Breast epithelium (tissue), 3 donors: Measurements from ENCODE around the gene ACOXL.

Source experiments
- POLR2A ChIP-seq: fragments of 450-650 bp; IDR thresholded peaks from one replicate; pipeline ENCODE4 v1.6.1; 2016; ENCODE audit warnings: antibody characterized with exemption, mild to moderate bottlenecking, moderate library complexity
- TF ChIP-seq, protein P1 (sequence below), 3 donors: fragments of 450-650 bp; IDR thresholded peaks; one replicate each; pipeline ENCODE4 v1.5.1; 2016 to 2017; ENCODE audit warnings: antibody characterized with exemption in 3 of 3, mild to moderate bottlenecking in 3 of 3, moderate library complexity in 3 of 3

DNA sequence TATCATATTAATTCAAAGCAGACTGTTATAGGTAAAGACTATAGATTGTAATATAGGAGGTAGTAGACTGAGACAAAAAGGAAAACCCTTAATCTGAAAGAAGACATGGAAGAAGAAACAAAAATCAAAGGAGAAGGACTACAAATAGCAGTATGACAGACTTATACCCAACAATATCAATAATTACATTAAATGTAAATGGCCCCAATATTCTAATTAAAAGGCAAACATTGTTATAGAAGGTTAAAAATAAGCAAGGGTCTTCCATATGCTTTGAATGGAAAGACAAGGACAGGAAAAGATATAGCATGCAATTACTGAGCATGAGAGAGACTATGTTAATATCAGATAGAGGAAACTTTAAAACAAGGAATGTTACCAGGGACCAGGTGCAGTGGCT is 278.8 kb downstream of the ACOXL start:
- TF ChIP-seq, protein P1, sequence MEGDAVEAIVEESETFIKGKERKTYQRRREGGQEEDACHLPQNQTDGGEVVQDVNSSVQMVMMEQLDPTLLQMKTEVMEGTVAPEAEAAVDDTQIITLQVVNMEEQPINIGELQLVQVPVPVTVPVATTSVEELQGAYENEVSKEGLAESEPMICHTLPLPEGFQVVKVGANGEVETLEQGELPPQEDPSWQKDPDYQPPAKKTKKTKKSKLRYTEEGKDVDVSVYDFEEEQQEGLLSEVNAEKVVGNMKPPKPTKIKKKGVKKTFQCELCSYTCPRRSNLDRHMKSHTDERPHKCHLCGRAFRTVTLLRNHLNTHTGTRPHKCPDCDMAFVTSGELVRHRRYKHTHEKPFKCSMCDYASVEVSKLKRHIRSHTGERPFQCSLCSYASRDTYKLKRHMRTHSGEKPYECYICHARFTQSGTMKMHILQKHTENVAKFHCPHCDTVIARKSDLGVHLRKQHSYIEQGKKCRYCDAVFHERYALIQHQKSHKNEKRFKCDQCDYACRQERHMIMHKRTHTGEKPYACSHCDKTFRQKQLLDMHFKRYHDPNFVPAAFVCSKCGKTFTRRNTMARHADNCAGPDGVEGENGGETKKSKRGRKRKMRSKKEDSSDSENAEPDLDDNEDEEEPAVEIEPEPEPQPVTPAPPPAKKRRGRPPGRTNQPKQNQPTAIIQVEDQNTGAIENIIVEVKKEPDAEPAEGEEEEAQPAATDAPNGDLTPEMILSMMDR (IDR thresholded peaks at IDR 0.05), result no peak
- TF ChIP-seq POLR2A, result no peak
